RWPE2 (cell line): Measurements from ENCODE around the gene TMBIM1.

ENCODE experiments used
- ATAC-seq: fragments of 200-7000 bp; cut with Tn5 transposase; 3 replicates; pipeline ENCODE4 v1.9.1; 2021; ENCODE audit warnings: low read depth
- DNase-seq: peaks from one replicate; pipeline ENCODE4 v3.0.0-alpha.2; 2020; ENCODE audit warnings: low spot score
- H3K27ac ChIP-seq: fragments of 450-650 bp; 2 replicates; pipeline ENCODE4 v1.5.1; 2017; ENCODE audit warnings: mild to moderate bottlenecking; ENCODE audit not compliant: poor library complexity, severe bottlenecking
- H3K27me3 ChIP-seq: fragments of 250-450 bp; sonication (Bioruptor Pico); 2 replicates; pipeline ENCODE4 v1.5.1; 2021; ENCODE audit warnings: mild to moderate bottlenecking, moderate library complexity; ENCODE audit not compliant: insufficient read depth, poor library complexity, severe bottlenecking
- H3K36me3 ChIP-seq: fragments of 250-450 bp; sonication (Bioruptor Pico); 2 replicates; pipeline ENCODE4 v1.5.1; 2020; ENCODE audit warnings: low read depth, mild to moderate bottlenecking, moderate library complexity
- H3K4me1 ChIP-seq: fragments of 250-450 bp; sonication (Bioruptor Pico); 2 replicates; pipeline ENCODE4 v1.5.1; 2021; ENCODE audit warnings: mild to moderate bottlenecking, moderate library complexity; ENCODE audit not compliant: insufficient read depth, poor library complexity, severe bottlenecking
- H3K4me3 ChIP-seq: fragments of 250-450 bp; sonication (Bioruptor Pico); 2 replicates; pipeline ENCODE4 v1.5.1; 2021; ENCODE audit warnings: mild to moderate bottlenecking, moderate library complexity; ENCODE audit not compliant: severe bottlenecking
- H3K9me3 ChIP-seq: fragments of 250-450 bp; sonication (Bioruptor Pico); 2 replicates; pipeline ENCODE4 v1.5.1; 2021; ENCODE audit warnings: mild to moderate bottlenecking, moderate library complexity; ENCODE audit not compliant: severe bottlenecking
- TF ChIP-seq, protein P1 (sequence below): fragments of 450-650 bp; IDR thresholded peaks from one replicate; pipeline ENCODE4 v1.5.1; 2017; ENCODE audit warnings: mild to moderate bottlenecking, moderate library complexity; ENCODE audit not compliant: poor library complexity, severe bottlenecking

TMBIM1 gene

DNA sequence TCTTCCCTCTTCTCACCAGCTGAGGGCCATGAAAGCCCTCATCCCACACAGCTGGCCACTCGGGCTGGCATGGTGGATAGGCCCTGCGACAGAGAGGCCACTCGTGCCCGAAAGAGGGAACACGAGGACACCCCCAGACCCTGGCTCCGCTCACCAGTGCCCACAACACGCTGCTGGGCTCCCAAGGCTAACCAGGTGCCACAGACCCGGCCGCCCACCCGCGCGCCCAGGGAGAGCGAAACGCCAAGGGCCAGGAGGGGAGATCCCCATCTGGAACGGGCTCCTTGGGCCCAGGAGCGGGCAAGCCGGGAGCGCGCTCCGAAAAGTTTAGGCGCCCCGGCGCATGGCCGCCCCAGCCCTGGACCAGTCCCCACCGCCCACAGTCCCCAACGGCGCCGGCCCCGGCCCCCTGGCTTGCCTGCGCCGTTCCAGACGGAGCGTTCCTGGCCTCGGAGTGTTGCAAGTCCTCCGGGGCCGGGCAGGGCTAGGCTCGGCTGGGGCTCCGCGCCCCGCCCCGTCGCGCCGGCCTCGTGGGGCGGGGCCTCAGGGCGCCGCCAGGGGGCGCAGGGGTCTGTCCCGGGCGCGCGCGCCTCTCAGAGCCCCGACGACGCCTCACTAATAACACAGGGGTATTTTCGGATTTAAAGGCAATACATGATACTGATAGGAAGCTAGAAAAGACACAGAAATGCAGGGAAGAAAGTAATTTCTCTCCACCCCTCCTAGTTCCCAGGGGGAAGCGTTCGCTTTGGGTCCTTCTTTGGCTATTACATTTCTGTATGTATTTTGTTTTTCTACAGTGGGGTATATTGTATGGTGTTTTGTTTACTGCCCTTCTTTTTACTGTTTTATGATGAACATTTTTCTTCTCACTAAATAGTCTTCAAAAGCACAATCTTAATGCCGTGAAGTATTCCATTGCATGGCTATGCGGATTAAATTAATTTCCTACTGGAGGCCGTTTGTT is at the start of gene TMBIM1:
TMBIM1 (minus strand) TSS at position 456 of the 967 bp plus-strand sequence. CDS start 10,362 bp downstream, outside the sequence.
- ATAC-seq = peak; percentile 76
- peak within 1 kb of the TSS; percentile 72 for H3K4me3 ChIP-seq
- peaks cover 61% of the 10 kb centered on the region for H3K4me1 ChIP-seq
- H3K36me3 ChIP-seq = peaks cover 10% of the 10 kb centered on the region; the same call in 1 of the 2 replicates
- TF ChIP-seq, protein P1, sequence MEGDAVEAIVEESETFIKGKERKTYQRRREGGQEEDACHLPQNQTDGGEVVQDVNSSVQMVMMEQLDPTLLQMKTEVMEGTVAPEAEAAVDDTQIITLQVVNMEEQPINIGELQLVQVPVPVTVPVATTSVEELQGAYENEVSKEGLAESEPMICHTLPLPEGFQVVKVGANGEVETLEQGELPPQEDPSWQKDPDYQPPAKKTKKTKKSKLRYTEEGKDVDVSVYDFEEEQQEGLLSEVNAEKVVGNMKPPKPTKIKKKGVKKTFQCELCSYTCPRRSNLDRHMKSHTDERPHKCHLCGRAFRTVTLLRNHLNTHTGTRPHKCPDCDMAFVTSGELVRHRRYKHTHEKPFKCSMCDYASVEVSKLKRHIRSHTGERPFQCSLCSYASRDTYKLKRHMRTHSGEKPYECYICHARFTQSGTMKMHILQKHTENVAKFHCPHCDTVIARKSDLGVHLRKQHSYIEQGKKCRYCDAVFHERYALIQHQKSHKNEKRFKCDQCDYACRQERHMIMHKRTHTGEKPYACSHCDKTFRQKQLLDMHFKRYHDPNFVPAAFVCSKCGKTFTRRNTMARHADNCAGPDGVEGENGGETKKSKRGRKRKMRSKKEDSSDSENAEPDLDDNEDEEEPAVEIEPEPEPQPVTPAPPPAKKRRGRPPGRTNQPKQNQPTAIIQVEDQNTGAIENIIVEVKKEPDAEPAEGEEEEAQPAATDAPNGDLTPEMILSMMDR = peak; percentile 97
- H3K27me3 ChIP-seq = no peaks in the 10 kb centered on the region
- H3K9me3 ChIP-seq = no peaks in the 10 kb centered on the region
- no peak for DNase-seq
- peak within 1 kb of the TSS; percentile 95 for H3K27ac ChIP-seq

DNA sequence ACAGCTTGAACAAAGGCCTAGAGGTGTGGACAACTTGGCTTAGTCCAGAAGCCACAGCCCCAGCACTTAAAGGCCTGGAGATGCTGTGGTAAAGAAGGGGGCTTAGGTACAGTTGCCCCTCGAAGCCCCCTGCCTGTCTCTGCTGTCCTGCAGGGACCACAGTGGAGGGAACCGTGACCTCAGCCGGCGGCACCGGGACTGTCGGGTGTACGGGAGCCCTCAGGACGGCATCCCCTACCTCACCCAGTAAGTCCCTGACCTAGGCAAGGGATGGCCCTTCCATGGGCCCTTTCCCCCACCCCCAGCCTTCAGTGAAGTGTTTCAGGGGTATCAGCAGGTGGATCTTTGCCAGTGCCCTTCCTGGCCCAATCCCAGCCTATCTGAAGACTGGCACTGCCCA is 49.1 kb upstream of the TMBIM1 start:
- no peaks in the 10 kb centered on the region for H3K9me3 ChIP-seq
- no peaks in the 10 kb centered on the region for H3K27me3 ChIP-seq
- DNase-seq = no peak
- TF ChIP-seq, protein P1 = no peak
- H3K4me3 ChIP-seq = no peak overlapping the region
- no peak for ATAC-seq
- no peak overlapping the region for H3K27ac ChIP-seq
- H3K4me1 ChIP-seq = no peaks in the 10 kb centered on the region
- H3K36me3 ChIP-seq = no peaks in the 10 kb centered on the region

DNA sequence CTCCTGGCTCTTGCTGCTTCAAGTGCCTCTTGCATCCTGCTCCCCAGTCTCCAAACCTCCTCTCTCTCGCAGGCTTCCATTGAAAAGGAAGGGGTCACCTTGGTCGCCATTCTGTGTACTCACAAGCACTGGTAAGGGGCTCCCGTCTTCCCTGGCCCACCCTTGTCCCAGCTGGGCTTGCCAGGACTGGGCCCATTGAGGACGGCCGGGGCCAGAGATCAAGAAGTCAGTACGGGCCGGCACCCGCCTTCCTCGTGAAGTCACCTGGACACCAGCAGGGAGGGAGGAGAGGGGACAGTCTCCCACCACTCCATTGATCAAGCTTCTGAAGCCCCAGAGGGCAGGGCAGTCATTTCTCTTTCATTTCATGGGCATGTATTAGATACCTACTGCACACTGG is 48.4 kb upstream of the TMBIM1 start:
- Histone ChIP-seq H3K27ac (no peak overlapping the region), H3K4me3 (no peak overlapping the region), H3K27me3 (no peaks in the 10 kb centered on the region), H3K36me3 (no peaks in the 10 kb centered on the region), H3K4me1 (no peaks in the 10 kb centered on the region), H3K9me3 (no peaks in the 10 kb centered on the region)
- ATAC-seq (no peak), DNase-seq (no peak)
- TF ChIP-seq, protein P1 = no peak

DNA sequence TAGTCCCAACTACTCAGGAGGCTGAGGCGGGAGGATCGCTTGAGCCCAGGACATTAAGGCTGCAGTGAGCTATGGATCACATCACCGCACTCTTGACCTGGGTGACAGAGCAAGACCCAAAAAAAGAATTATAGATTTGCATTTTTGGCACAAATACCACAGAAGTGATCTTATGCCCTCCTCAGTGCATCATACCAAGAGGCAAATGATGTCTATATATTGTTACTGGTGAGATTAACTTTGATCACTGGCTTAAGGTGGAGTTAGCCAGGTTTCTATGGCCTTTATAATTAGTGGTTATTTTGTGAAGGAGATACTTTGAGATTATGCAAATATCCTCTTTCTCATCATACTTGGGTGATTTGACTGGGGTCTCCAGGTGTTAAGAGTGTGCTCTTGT is 42.2 kb upstream of the TMBIM1 start:
- no peaks in the 10 kb centered on the region for H3K27me3 ChIP-seq
- no peaks in the 10 kb centered on the region for H3K36me3 ChIP-seq
- ATAC-seq (no peak), DNase-seq (no peak)
- no peaks in the 10 kb centered on the region for H3K9me3 ChIP-seq
- H3K27ac ChIP-seq = no peak overlapping the region
- H3K4me3 ChIP-seq = no peak overlapping the region
- TF ChIP-seq, protein P1 = no peak
- no peaks in the 10 kb centered on the region for H3K4me1 ChIP-seq
